ENCODE data around the gene ATG2A.

Gene ATG2A

GRCh38 chr11:64916775-64917662 lies at the start of gene ATG2A:
TSS of gene ATG2A (minus strand) at chr11:64917209. CDS start at chr11:64917135, 74 bp downstream.
- DNase-seq: peak; percentile 99

- no peak for DNase-seq
Observed at GRCh38 chr11:64963072-64963631, 46.1 kb upstream of the ATG2A start.

GRCh38 chr11:64960719-64961118 lies 43.7 kb upstream of the ATG2A start:
- no peak for DNase-seq

- DNase-seq: no peak
Observed at GRCh38 chr11:64959498-64959897, 42.5 kb upstream of the ATG2A start.

- DNase-seq: no peak
Observed at GRCh38 chr11:64954201-64954600, 37.2 kb upstream of the ATG2A start.

GRCh38 chr11:64951529-64951928 lies 34.5 kb upstream of the ATG2A start:
- no peak for DNase-seq

GRCh38 chr11:64947208-64947814 lies 30.3 kb upstream of the ATG2A start:
- DNase-seq: no peak

- DNase-seq: no peak
Observed at GRCh38 chr11:64936539-64936938, 19.5 kb upstream of the ATG2A start.

GRCh38 chr11:64935359-64936081 lies 18.5 kb upstream of the ATG2A start, which contains the start of gene GPHA2:
TSS of gene GPHA2 (minus strand) at chr11:64935893. CDS start at chr11:64935460, 433 bp downstream.
- DNase-seq: no peak

- no peak for DNase-seq
Observed at GRCh38 chr11:64934682-64935358, 17.8 kb upstream of the ATG2A start.

- DNase-seq: no peak
Observed at GRCh38 chr11:64933935-64934681, 17.1 kb upstream of the ATG2A start.

- no peak for DNase-seq
Observed at GRCh38 chr11:64933213-64933934, 16.4 kb upstream of the ATG2A start.

- no peak for DNase-seq
Observed at GRCh38 chr11:64932324-64932723, 15.3 kb upstream of the ATG2A start.

GRCh38 chr11:64931290-64931689 lies 14.3 kb upstream of the ATG2A start:
- no peak for DNase-seq

GRCh38 chr11:64930340-64930739 lies 13.3 kb upstream of the ATG2A start:
- no peak for DNase-seq

- DNase-seq: no peak
Observed at GRCh38 chr11:64929625-64930024, 12.6 kb upstream of the ATG2A start.

- no peak for DNase-seq
Observed at GRCh38 chr11:64928957-64929356, 11.9 kb upstream of the ATG2A start.

GRCh38 chr11:64926689-64927088 lies 9.7 kb upstream of the ATG2A start:
- no peak for DNase-seq

- no peak for DNase-seq
Observed at GRCh38 chr11:64925536-64926436, 8.8 kb upstream of the ATG2A start.

GRCh38 chr11:64924910-64925284 lies 7.9 kb upstream of the ATG2A start:
- no peak for DNase-seq

Data from NCI-H1930 (cell line).